Activated CD4-positive, alpha-beta T cell treated with anti-CD3 and anti-CD28 coated beads, Interleukin-2, amount 50 U/mL, for 4 hours (primary cell): ENCODE results near the gene NLE1.

ENCODE experiments used
- DNase-seq, 2 experiments: peaks; one replicate each; pipeline ENCODE4 v3.0.0-alpha.2; 2020

NLE1 gene

DNA sequence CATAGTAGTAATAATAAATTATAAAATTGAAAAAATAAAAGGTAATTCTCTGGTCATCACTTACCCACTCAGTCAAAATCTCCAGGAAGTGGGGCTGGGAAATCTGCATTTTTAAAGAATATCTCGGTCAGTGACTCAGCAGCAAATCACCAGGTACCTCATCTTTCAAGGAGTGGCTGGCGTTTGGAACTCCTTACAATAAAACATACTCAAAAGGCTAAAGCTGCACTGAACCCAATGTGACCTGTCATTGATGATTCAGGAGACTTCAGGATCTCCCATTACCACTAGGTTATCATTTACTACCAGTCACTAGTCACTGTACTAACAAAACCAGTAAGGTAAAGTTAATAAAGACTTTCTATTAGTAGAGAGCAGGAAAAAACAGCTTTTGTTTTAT lies 57.1 kb downstream of the NLE1 start:
- DNase-seq, result no peak

DNA sequence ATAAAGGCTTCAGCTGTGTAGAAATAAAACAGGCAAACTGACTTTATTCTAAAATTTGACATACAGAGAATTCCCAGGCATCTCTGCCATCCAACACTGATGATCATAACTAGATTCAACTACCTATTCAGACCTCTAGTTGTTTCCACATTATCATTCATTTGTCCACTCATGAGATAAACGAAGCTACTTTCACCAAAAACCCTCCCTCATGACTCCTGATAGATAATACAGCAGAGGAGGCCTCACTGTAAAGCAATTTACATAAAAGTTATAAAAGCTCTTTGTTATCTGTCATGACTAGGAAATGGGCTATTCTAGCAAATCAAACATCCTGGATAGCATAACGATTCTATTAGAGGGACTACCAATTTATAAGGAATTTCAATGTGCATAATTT lies 59.0 kb downstream of the NLE1 start:
- DNase-seq, result no peak

DNA sequence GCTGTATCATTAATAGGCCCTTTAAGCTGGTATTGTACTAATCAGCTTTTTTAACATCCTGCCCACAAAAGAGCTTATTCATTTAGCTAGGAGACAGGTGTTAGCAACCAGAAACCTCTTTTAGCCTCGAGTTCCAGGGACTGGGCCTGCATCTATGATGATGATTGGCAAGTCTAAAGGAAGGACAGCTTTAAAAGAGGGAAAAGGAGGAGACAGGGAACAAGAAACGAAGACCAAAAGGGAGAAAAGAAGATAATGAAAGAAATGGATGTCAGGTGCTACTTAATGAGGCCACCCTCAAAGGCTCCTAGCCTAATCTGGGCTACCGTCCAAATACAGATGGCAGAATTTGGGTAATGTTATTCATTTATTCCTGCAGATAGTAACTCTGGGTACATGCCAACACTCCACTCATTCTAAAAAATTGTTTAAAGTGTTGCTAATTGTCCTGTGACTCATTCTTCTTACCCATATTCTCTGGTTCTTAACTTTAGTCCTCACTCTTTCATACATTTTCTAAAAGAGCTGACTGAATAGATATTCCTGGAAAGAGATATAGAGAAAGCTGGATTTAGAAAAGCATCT lies 59.9 kb downstream of the NLE1 start:
- no peak for DNase-seq

DNA sequence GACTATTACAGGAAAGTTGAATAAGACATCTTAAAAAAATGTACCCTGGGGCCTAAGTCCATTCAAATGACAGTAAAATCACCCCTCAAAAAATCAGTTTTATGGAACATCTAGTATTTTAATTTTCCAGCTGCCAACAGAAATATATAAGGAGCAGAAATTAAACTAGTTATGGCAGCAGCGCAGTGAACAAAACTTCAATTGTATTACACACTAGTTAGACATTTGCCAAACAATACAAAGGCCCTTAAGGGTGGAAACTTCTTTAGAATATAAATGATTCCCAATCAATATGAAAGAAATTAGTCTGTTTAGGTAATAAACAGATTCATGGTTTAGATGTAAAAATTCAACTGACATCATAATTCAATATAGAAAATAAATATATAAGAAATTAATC lies 60.5 kb downstream of the NLE1 start:
- DNase-seq, result no peak

DNA sequence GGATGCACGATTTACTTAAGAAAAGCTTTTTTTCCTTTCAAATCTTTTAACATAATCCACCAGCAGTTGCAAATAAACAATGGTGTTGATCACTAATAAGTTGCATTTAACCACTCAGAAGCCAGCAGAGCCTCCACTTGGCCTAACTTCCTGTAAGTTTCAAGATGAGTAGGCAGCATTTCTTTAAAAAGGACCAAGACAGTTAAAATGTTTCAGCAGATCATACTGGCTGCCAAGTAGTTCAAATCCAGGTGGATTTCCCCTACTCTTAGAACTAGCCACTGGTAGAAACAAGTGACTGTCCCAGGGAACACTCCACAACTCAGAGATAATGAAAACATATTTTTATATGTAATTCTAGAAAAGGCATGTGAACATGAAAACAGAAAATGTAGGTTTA lies 61.6 kb downstream of the NLE1 start:
- no peak for DNase-seq

DNA sequence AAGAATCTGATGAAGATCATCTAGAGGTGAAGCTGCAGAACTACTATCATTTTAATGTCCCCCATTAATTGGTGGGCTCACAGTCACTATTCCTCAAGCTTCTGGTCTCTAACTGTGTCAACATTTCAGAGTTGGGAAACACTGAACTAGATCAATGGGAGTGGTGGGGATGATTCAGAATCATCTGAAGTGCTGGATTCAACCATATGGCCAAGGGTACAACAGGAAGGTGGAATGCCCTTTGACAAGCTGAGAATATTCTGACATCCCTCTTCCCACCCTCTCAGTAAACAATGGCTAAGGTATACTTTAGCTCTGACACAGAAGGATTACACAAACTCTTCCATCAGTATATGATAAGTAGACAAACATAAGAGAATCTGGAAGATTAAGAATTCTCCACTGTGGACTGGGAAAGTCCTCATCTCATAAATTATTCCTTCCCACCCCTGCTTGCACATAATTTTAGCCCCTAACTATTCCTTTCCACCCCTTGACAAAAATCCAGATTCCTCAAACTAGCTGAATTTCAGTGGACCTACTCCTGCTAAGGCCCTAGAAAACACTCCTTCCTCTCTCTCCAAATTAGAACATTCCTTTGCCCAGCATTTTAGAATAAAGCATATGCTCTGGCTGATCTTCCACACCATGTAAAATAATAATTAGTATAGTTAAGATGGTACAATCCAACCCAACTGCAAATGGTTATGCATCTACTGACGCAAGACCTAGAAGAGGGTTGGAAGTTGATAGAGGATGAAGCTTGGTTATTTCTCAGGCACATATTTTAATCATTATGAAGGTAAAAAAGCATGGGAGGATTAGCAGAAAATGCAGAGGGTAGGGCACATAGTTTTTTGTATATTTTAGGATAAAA lies 62.3 kb downstream of the NLE1 start:
- no peak for DNase-seq
